Measurements from ENCODE around the gene TACSTD2. TPM values are rescaled to one million over a fixed set of nuclear protein-coding genes. Genes with fewer than 3 reads are reported as not detected.
"Not testable (repeated sequence)": the region's sequence is repeated elsewhere in the genome, so short reads cannot be mapped to it uniquely, and the experiment has no call there.

Gene TACSTD2
- total RNA-seq = not detected in 2 replicates
- 0.16 TPM for total RNA-seq (2013)
- 0.06 TPM in 1 of 2 replicates, not detected in the other for polyA plus RNA-seq
- not detected in 2 replicates for polyA minus RNA-seq

DNA sequence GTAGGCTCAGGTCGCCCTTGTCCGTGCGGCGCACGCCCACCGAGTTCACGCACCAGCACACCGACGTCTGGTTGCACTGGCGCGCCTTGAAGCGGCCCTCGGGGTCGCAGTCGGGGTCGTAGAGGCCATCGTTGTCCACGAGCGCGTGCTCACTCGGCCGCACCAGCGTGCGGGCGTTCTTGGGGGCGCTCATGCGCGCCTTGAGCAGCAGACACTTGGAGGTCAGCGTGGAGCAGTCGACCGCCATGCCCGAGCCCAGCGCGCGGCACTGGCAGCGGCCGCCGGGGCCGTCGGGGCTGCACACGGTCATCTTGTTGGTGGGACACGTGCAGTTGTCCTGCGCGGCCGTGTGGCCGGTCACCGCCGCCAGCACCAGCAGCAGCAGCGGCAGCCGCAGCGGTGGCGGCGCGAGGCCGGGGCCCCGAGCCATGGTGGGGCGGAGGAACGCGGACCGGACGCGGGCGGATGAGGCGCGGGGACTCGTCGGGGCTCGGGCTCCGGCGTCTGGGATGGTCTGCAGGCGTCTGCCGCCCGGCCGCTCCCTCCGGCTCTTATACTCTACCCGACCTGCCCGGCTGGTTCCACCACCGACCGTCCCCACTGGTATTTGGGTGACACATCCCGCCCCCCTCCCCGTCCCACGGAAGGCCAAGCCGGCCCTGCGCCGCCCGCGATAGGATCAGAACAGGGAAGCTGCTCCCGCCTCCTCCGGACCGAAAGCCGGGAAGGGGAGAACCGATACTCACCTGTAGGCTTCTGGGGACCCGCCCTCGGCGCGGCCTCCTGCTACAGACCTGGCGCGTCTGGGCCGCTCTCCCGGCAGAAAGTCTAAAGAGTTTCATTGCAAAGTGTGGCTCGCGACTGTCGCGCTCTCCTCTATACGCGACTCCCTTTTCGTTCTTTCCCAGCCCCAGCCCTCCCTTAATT lies at the start of gene TACSTD2:
Gene TACSTD2, minus strand, starts transcription at position 526 of the 927 bp plus-strand sequence. Its CDS starts 96 bp downstream, at position 430.
- Histone ChIP-seq H3K9ac (ENCODE audit: low read length) (peak within 1 kb of the TSS; percentile 20), H3K27me3 (replicated peaks in 1 of 4; ENCODE audit: control extremely low read depth in 1 of 4, control insufficient read depth in 3 of 4, insufficient read depth in 4 of 4, low read length in 3 of 4) (peaks cover 0 to 54% (median 42%) of the 10 kb centered on the region in 4 experiments), H3K4me3 (ENCODE audit: control extremely low read depth in 1 of 5, extremely low read depth in 1 of 5, insufficient read depth in 1 of 5, low read depth in 2 of 5, low read length in 4 of 5) (peak within 1 kb of the TSS in 3 of 5 experiments; percentile 29 to 41 (median 33)), H2AFZ (ENCODE audit: insufficient read depth, low read depth, low read length, poor library complexity, severe bottlenecking) (peak within 1 kb of the TSS; percentile 65), H3K4me1 (ENCODE audit: control insufficient read depth in 2 of 2, insufficient read depth in 2 of 2, low read length in 2 of 2) (peaks cover 9 to 17% of the 10 kb centered on the region in 2 donors), H3K9me3 (ENCODE audit: control extremely low read depth in 1 of 3, control insufficient read depth in 2 of 3, insufficient read depth in 1 of 3, low read length in 2 of 3) (peaks cover 0 to 12% (median 1%) of the 10 kb centered on the region in 3 donors), H3K79me2 (ENCODE audit: control insufficient read depth, insufficient read depth, low read length) (no peaks in the 10 kb centered on the region), H4K20me1 (ENCODE audit: control insufficient read depth, insufficient read depth, low read length, poor library complexity, severe bottlenecking) (no peaks in the 10 kb centered on the region), H3K36me3 (replicated peaks in 1 of 2; ENCODE audit: control extremely low read depth in 1 of 2, control insufficient read depth in 1 of 2, extremely low read depth in 1 of 2, insufficient read depth in 2 of 2, low read length in 1 of 2) (no peaks in the 10 kb centered on the region), H3K27ac (ENCODE audit: low read length in 2 of 2) (no peak within 1 kb of the TSS), H3K4me2 (replicated peaks; ENCODE audit: low read depth, low read length, poor library complexity, severe bottlenecking) (peak within 1 kb of the TSS; percentile 65)
- 27% methylated on average over 104 of the region's 107 CpGs for WGBS (ENCODE audit: insufficient coverage)
- peak within 1 kb of the TSS; percentile 78 for H3K4me3 Mint-ChIP-seq
- ChIA-PET CTCF (no interaction called here), POLR2A (no interaction called here)
- intact Hi-C loops (cut with micrococcal nuclease) = no loop called here
- H3K4me1 Mint-ChIP-seq = peaks cover 25% of the 10 kb centered on the region
- no peak for TF ChIP-seq EZH2 (IDR thresholded peaks at IDR 0.05; ENCODE audit: borderline replicate concordance, insufficient read depth, low read depth, low read length, poor library complexity, severe bottlenecking)
- TF ChIP-seq, protein P1, sequence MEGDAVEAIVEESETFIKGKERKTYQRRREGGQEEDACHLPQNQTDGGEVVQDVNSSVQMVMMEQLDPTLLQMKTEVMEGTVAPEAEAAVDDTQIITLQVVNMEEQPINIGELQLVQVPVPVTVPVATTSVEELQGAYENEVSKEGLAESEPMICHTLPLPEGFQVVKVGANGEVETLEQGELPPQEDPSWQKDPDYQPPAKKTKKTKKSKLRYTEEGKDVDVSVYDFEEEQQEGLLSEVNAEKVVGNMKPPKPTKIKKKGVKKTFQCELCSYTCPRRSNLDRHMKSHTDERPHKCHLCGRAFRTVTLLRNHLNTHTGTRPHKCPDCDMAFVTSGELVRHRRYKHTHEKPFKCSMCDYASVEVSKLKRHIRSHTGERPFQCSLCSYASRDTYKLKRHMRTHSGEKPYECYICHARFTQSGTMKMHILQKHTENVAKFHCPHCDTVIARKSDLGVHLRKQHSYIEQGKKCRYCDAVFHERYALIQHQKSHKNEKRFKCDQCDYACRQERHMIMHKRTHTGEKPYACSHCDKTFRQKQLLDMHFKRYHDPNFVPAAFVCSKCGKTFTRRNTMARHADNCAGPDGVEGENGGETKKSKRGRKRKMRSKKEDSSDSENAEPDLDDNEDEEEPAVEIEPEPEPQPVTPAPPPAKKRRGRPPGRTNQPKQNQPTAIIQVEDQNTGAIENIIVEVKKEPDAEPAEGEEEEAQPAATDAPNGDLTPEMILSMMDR (IDR thresholded peaks at IDR 0.05) = no peak
- DNase-seq (peak; percentile 42), ATAC-seq (ENCODE audit: low read depth) (no peak)
- no peaks in the 10 kb centered on the region for H3K9me3 Mint-ChIP-seq (ENCODE audit: insufficient read depth)
- H3K27me3 Mint-ChIP-seq = peaks cover 57% of the 10 kb centered on the region
- no peak within 1 kb of the TSS for H3K27ac Mint-ChIP-seq

DNA sequence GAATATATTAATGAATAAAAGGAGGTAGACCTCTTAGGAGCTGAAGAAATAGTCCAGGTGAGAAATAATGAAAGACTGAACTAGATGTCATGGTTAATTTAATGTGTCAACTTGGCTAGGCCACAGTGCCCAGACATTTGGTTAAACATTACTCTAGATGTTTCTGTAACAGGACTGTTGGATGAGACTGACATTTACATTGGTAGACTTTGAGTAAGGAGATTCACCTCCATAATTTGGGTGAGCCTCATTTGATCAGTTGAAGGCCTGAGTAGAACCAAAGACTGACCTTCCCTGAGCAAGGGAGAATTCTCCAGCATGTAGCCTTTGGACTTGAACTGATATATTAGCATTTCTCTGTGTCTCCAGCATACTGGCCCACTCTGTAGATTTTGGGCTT lies 49.2 kb upstream of the TACSTD2 start:
- DNase-seq = no peak
- Histone ChIP-seq H3K36me3 (replicated peaks in 1 of 2; ENCODE audit: control extremely low read depth in 1 of 2, control insufficient read depth in 1 of 2, extremely low read depth in 1 of 2, insufficient read depth in 2 of 2, low read length in 1 of 2) (no peaks in the 10 kb centered on the region), H3K4me3 (ENCODE audit: control extremely low read depth in 1 of 5, extremely low read depth in 1 of 5, insufficient read depth in 1 of 5, low read depth in 2 of 5, low read length in 4 of 5) (no peak overlapping the region), H3K27ac (ENCODE audit: low read length in 2 of 2) (no peak overlapping the region), H3K4me1 (ENCODE audit: control insufficient read depth in 2 of 2, insufficient read depth in 2 of 2, low read length in 2 of 2) (no peaks in the 10 kb centered on the region), H4K20me1 (ENCODE audit: control insufficient read depth, insufficient read depth, low read length, poor library complexity, severe bottlenecking) (no peaks in the 10 kb centered on the region), H2AFZ (ENCODE audit: insufficient read depth, low read depth, low read length, poor library complexity, severe bottlenecking) (no peak overlapping the region), H3K4me2 (replicated peaks; ENCODE audit: low read depth, low read length, poor library complexity, severe bottlenecking) (no peak overlapping the region), H3K27me3 (replicated peaks in 1 of 4; ENCODE audit: control extremely low read depth in 1 of 4, control insufficient read depth in 3 of 4, insufficient read depth in 4 of 4, low read length in 3 of 4) (peaks cover 0 to 3% (median 0%) of the 10 kb centered on the region in 4 experiments), H3K9me3 (ENCODE audit: control extremely low read depth in 1 of 3, control insufficient read depth in 2 of 3, insufficient read depth in 1 of 3, low read length in 2 of 3) (peaks cover 0 to 1% (median 0%) of the 10 kb centered on the region in 3 donors), H3K79me2 (ENCODE audit: control insufficient read depth, insufficient read depth, low read length) (no peaks in the 10 kb centered on the region), H3K9ac (ENCODE audit: low read length) (no peak overlapping the region)
- Mint-ChIP-seq H3K9me3 (ENCODE audit: insufficient read depth) (peaks cover 2% of the 10 kb centered on the region), H3K4me1 (peaks cover 2% of the 10 kb centered on the region), H3K4me3 (no peak overlapping the region), H3K27ac (no peak overlapping the region), H3K27me3 (peaks cover 3% of the 10 kb centered on the region)
- ChIA-PET CTCF (no interaction called here), POLR2A (no interaction called here)
- TF ChIP-seq, protein P1 (IDR thresholded peaks at IDR 0.05) = no peak
- TF ChIP-seq EZH2 (IDR thresholded peaks at IDR 0.05; ENCODE audit: borderline replicate concordance, insufficient read depth, low read depth, low read length, poor library complexity, severe bottlenecking) = no peak
- ATAC-seq (ENCODE audit: low read depth) = no peak
- intact Hi-C loops (cut with micrococcal nuclease) = no loop called here

GRCh38 chr1:58623259-58623658 lies 46.2 kb upstream of the TACSTD2 start:
- H3K27me3 ChIP-seq (replicated peaks in 1 of 4; ENCODE audit: control extremely low read depth in 1 of 4, control insufficient read depth in 3 of 4, insufficient read depth in 4 of 4, low read length in 3 of 4); CTCF ChIA-PET; H3K4me1 Mint-ChIP-seq; H3K27ac Mint-ChIP-seq; H3K4me3 Mint-ChIP-seq; DNase-seq; POLR2A ChIA-PET; intact Hi-C loops (cut with micrococcal nuclease); H3K4me1 ChIP-seq (ENCODE audit: control insufficient read depth in 2 of 2, insufficient read depth in 2 of 2, low read length in 2 of 2); ATAC-seq (ENCODE audit: low read depth); H3K9ac ChIP-seq (ENCODE audit: low read length); H4K20me1 ChIP-seq (ENCODE audit: control insufficient read depth, insufficient read depth, low read length, poor library complexity, severe bottlenecking); H3K9me3 ChIP-seq (ENCODE audit: control extremely low read depth in 1 of 3, control insufficient read depth in 2 of 3, insufficient read depth in 1 of 3, low read length in 2 of 3); H2AFZ ChIP-seq (ENCODE audit: insufficient read depth, low read depth, low read length, poor library complexity, severe bottlenecking); H3K4me2 ChIP-seq (replicated peaks; ENCODE audit: low read depth, low read length, poor library complexity, severe bottlenecking); H3K27me3 Mint-ChIP-seq; H3K9me3 Mint-ChIP-seq (ENCODE audit: insufficient read depth); H3K4me3 ChIP-seq (ENCODE audit: control extremely low read depth in 1 of 5, extremely low read depth in 1 of 5, insufficient read depth in 1 of 5, low read depth in 2 of 5, low read length in 4 of 5); H3K36me3 ChIP-seq (replicated peaks in 1 of 2; ENCODE audit: control extremely low read depth in 1 of 2, control insufficient read depth in 1 of 2, extremely low read depth in 1 of 2, insufficient read depth in 2 of 2, low read length in 1 of 2); H3K79me2 ChIP-seq (ENCODE audit: control insufficient read depth, insufficient read depth, low read length); H3K27ac ChIP-seq (ENCODE audit: low read length in 2 of 2): not testable (repeated sequence)
- 95% methylated on average over 25 of the region's 27 CpGs for WGBS (ENCODE audit: insufficient coverage)
